Endodermal cell (in vitro differentiated cells): ENCODE results near the gene REEP2. TPM values are rescaled to one million over a fixed set of nuclear protein-coding genes. Genes with fewer than 3 reads are reported as not detected.

ENCODE experiments used
- DNase-seq: peaks from one replicate; pipeline ENCODE4 v3.0.0-alpha.2; 2017
- H3K27ac ChIP-seq: 2 replicates; pipeline ENCODE4 v1.5.1; 2013; ENCODE audit warnings: mild to moderate bottlenecking, low read depth, low read length, moderate library complexity
- H3K27me3 ChIP-seq: 2 replicates; pipeline ENCODE4 v1.6.1; 2013; ENCODE audit warnings: mild to moderate bottlenecking, low read length, moderate library complexity; ENCODE audit not compliant: insufficient read depth, control insufficient read depth, poor library complexity, severe bottlenecking
- H3K36me3 ChIP-seq: 2 replicates; pipeline ENCODE4 v1.7.0; 2013; ENCODE audit warnings: mild to moderate bottlenecking, low read length, moderate library complexity; ENCODE audit not compliant: control insufficient read depth, insufficient read depth
- H3K4me1 ChIP-seq: one replicate; pipeline ENCODE4 v1.7.0; 2013; ENCODE audit warnings: low read length; ENCODE audit not compliant: control insufficient read depth, insufficient read depth
- H3K4me3 ChIP-seq: 2 replicates; pipeline ENCODE4 v1.5.1; 2013; ENCODE audit warnings: mild to moderate bottlenecking, low read length, moderate library complexity
- H3K9ac ChIP-seq: 2 replicates; pipeline ENCODE4 v1.6.1; 2013; ENCODE audit warnings: mild to moderate bottlenecking, low read length, moderate library complexity; ENCODE audit not compliant: poor library complexity, severe bottlenecking; ENCODE audit errors: extremely low read depth
- H3K9me3 ChIP-seq: 2 replicates; pipeline ENCODE4 v1.6.1; 2013; ENCODE audit warnings: mild to moderate bottlenecking, low read length, moderate library complexity; ENCODE audit not compliant: control insufficient read depth
- H3K27ac Mint-ChIP-seq: 2 replicates; pipeline ENCODE4 v1.8.0; 2020; ENCODE audit warnings: mixed read lengths
- H3K27me3 Mint-ChIP-seq: 2 replicates; pipeline ENCODE4 v1.8.0; 2021; ENCODE audit warnings: mild to moderate bottlenecking, mixed read lengths; ENCODE audit not compliant: insufficient read depth
- H3K36me3 Mint-ChIP-seq: 2 replicates; pipeline ENCODE4 v1.8.0; 2020; ENCODE audit warnings: low read depth, mixed read lengths
- H3K4me1 Mint-ChIP-seq: 2 replicates; pipeline ENCODE4 v1.8.0; 2020; ENCODE audit warnings: mixed read lengths
- H3K4me3 Mint-ChIP-seq: 2 replicates; pipeline ENCODE4 v1.8.0; 2020; ENCODE audit warnings: mild to moderate bottlenecking, moderate library complexity, mixed read lengths
- H3K9me3 Mint-ChIP-seq: 2 replicates; pipeline ENCODE4 v1.8.0; 2020; ENCODE audit warnings: mild to moderate bottlenecking, mixed read lengths
- WGBS, 2 experiments: methylation state at CpG; one replicate each; pipeline versions ENCODE4 v1.1.5 to v1.1.7; 2013; ENCODE audit warnings: missing lambda C conversion rate in 2 of 2, mixed read lengths in 1 of 2; ENCODE audit not compliant: insufficient coverage in 1 of 2, insufficient read length in 1 of 2; 5-methylcytosine and 5-hydroxymethylcytosine counted together
- total RNA-seq, 2 donors: library from RNA; stranded (reverse); fragmentation: NEBNext Ultra II Directional in 1 of 2; extraction: Animal tissue kit (Norgen Biotek cat#: 25700) in 1 of 2; gene quantifications; 2 replicates in 1 of 2; 3 replicates in 1 of 2; pipeline ENCODE4 v1.2.1, GENCODE V29; 2021
- TF ChIP-seq, protein P1 (sequence below): fragments of 200-600 bp; sonication (generic); conservative IDR thresholded peaks from 2 replicates; pipeline ENCODE4 v1.5.0; 2021; ENCODE audit warnings: antibody characterized with exemption, mild to moderate bottlenecking

The REEP2 gene
- total RNA-seq, 2 donors from 2014 or later, result 17.7 to 26.9 TPM

DNA sequence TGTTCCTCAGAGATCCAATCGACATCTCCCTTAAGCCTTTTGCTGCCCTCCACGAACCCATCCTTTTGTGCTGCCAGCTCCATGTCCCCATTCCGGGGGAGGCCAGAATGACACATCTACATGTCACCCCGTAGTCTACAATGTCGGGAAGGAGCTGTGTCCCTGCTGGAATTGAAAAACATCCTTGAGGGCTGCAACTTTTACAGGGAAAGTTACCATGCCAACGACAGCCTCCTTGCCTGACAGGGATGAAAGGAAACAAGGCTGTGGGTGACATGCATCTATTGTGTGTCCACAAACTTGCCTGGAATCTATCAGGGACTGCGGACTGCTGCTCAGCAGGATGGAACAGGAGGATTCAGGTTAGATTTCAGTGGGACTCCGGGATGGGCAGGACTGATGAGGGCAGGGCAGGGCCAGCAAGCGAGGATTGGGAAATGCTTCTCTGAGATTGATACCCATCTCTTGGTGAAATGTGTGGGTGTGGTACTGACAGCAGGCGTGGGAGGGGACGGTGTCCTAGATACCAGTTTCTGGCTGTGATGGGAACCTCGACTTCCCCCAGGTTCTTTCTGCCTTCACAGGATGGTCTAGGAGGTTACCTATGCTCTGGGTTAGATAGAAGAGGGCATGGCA lies 51.9 kb downstream of the REEP2 start:
- no peak overlapping the region for H3K9ac ChIP-seq
- WGBS, 2 experiments, result 75 to 88% methylated on average over 11 to 12 of the region's 12 CpGs

DNA sequence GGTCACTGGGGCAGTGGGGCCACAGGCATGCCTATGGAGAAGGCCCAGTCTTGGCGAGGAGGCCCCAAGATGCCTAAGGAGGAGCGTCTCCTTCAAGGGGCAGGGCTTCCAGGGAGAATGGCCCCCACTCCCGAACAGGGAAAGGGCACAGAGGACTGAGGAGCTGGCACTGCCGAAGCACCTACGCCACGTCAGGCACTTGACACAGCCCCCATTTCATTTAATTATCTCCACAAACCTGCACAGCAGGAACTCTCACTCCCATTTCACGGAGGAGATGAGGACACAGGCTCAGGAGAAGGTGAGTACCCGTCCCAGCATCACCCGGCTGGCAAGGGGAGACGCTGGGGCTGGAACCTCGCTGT lies 52.4 kb downstream of the REEP2 start:
- peaks cover 47% of the 10 kb centered on the region for H3K27me3 ChIP-seq
- H3K4me1 ChIP-seq, result peaks cover 16% of the 10 kb centered on the region
- peak overlapping the region; percentile 30 for H3K9ac ChIP-seq
- Mint-ChIP-seq H3K9me3 (no peaks in the 10 kb centered on the region), H3K4me3 (peak overlapping the region; percentile 44), H3K27me3 (peaks cover 40% of the 10 kb centered on the region), H3K27ac (no peak overlapping the region), H3K36me3 (no peaks in the 10 kb centered on the region), H3K4me1 (peaks cover 40% of the 10 kb centered on the region)
- TF ChIP-seq, protein P1, sequence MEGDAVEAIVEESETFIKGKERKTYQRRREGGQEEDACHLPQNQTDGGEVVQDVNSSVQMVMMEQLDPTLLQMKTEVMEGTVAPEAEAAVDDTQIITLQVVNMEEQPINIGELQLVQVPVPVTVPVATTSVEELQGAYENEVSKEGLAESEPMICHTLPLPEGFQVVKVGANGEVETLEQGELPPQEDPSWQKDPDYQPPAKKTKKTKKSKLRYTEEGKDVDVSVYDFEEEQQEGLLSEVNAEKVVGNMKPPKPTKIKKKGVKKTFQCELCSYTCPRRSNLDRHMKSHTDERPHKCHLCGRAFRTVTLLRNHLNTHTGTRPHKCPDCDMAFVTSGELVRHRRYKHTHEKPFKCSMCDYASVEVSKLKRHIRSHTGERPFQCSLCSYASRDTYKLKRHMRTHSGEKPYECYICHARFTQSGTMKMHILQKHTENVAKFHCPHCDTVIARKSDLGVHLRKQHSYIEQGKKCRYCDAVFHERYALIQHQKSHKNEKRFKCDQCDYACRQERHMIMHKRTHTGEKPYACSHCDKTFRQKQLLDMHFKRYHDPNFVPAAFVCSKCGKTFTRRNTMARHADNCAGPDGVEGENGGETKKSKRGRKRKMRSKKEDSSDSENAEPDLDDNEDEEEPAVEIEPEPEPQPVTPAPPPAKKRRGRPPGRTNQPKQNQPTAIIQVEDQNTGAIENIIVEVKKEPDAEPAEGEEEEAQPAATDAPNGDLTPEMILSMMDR, result no peak
- no peak overlapping the region for H3K27ac ChIP-seq
- DNase-seq, result no peak
- no peaks in the 10 kb centered on the region for H3K9me3 ChIP-seq
- WGBS, 2 experiments, result 67 to 71% methylated on average over 7 to 11 of the region's 11 CpGs
- H3K4me3 ChIP-seq, result peak overlapping the region; percentile 72
- no peaks in the 10 kb centered on the region for H3K36me3 ChIP-seq

More for the DNA sequence above, 51.9 kb downstream of the REEP2 start:
- peaks cover 50% of the 10 kb centered on the region for H3K27me3 ChIP-seq
- Mint-ChIP-seq H3K4me3 (peak overlapping the region; percentile 44), H3K36me3 (no peaks in the 10 kb centered on the region), H3K27me3 (peaks cover 41% of the 10 kb centered on the region), H3K9me3 (no peaks in the 10 kb centered on the region), H3K4me1 (peaks cover 40% of the 10 kb centered on the region), H3K27ac (no peak overlapping the region)
- no peak overlapping the region for H3K27ac ChIP-seq
- TF ChIP-seq, protein P1, result no peak
- H3K36me3 ChIP-seq, result no peaks in the 10 kb centered on the region
- peaks cover 16% of the 10 kb centered on the region for H3K4me1 ChIP-seq
- no peak for DNase-seq
- no peaks in the 10 kb centered on the region for H3K9me3 ChIP-seq
- no peak overlapping the region for H3K4me3 ChIP-seq

DNA sequence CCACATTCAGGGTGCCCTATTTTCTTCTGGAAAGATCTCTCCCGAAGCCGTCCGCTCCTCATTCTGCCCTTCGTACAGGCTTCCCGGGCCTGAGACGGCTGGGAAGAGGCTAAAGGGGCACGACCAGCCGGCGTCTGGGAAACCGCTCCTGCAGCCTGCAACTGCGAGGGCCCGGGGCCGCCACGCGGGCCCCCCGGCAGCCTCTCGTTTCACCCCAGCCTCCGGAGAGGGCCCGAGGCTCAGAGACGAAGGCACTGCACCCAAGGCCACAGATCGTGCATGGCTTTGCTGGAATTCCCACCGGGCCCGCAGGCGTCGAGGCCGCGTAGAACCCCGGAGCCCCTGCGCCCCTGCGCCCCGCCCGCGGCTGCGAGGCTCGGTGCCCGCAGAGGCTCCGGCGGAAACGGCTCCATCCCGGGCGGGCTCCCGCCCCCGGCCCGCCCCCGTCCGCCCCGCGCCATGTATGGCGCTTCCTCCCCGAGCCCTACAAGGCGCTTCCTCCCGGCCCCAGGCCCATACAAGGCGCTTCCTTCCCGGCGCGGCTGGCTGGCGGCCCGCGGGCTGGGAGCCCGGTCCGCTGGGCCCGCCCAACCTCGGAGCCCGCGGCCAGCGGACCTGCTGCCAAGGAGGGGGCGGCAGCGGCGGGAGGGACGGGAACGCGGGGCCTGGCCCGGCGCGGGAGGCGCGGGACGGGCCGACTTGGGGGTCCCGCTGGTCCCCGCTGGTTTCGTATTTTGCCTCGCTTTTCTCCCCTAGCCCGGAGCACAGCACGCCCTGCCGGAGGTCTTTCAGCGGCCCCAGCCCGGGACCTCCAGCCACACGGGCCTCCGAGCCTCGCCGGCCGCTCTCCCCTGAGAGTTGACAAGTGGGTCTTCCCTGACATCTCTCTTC lies 53.1 kb downstream of the REEP2 start:
- TF ChIP-seq, protein P1, result no peak
- Histone ChIP-seq H3K36me3 (no peaks in the 10 kb centered on the region), H3K4me3 (peak overlapping the region; percentile 72), H3K9me3 (no peaks in the 10 kb centered on the region), H3K27me3 (peaks cover 40% of the 10 kb centered on the region), H3K27ac (no peak overlapping the region), H3K4me1 (peaks cover 16% of the 10 kb centered on the region), H3K9ac (peak overlapping the region; percentile 30)
- peak; percentile 89 for DNase-seq
- WGBS, 2 experiments, result 6 to 7% methylated on average over 23 to 93 of the region's 93 CpGs
- Mint-ChIP-seq H3K36me3 (no peaks in the 10 kb centered on the region), H3K27me3 (peaks cover 37% of the 10 kb centered on the region), H3K27ac (peak overlapping the region; percentile 60), H3K9me3 (no peaks in the 10 kb centered on the region), H3K4me3 (peak overlapping the region; percentile 66), H3K4me1 (peaks cover 40% of the 10 kb centered on the region)
